DMS114 treated with DMSO at 0.1 percent for 48 hours (cell line): ENCODE measurements around the gene GDF11.

Source experiments
- DNase-seq: peaks from one replicate; lab custom pipeline; 2025; ENCODE audit not compliant: unreplicated experiment; lab: John Stamatoyannopoulos, UW

The GDF11 gene

DNA sequence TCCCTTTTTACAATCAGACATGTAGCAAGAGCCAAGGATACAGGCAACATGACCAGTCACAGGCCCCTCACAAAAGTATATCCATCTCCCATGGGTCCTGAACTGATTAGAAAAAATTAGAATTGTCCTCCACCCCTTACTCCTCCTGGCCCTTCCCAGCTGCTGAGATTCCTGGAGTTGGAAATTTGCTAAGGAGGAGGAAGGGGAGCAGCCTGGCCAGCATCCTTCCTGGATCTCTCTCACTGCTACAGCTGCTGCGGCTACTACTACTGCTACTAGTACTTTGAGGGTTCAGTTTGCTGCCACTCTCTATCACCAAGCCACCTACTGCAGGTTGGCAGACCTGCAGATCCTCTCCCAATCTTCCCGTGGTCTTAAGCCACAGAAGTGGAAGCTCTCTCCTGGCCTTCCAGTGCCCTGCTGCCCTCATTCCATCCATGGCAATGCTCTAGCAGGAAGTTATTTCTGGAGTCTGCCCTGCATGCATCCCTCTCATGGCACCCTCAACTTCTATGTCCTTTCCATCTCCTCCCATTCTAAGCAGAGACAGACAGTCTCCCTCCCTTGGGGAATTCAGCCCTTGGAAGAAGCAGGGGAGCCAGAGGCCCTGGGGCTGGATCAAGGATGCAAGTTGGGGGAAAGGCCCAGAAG lies 36.2 kb upstream of the GDF11 start:
- no peak for DNase-seq

DNA sequence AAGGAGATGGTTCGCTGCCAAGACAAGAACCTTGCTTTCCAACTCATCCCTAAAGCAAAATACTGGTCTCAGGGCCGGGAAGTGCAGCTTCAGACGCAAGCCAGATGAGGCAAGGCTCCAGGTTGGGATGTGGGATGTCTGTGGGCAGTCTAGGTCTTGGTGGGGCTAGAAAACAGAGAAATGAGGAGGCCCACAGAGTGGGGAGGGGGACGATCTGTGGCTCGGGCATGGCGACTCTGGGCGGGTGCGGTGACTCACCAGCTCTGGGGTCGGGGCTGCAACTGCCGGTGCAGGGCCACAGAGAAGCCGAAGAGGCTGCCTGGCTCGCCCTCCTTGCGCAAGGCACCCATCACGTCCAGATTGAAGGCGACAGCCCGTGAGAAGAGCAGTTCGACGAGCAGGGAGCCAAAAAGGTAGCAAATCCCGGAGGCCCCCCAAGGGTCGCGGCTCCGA lies 35.7 kb upstream of the GDF11 start:
- DNase-seq, result no peak

- peak; percentile 42 for DNase-seq
Measured at GRCh38 chr12:55707841-55708694, 34.9 kb upstream of the GDF11 start, which contains the start of gene ITGA7. ITGA7 (minus strand) TSS chr12:55707904; CDS start chr12:55707682, 222 bp downstream.

- no peak for DNase-seq
Measured at GRCh38 chr12:55708695-55709233, 34.2 kb upstream of the GDF11 start.

DNA sequence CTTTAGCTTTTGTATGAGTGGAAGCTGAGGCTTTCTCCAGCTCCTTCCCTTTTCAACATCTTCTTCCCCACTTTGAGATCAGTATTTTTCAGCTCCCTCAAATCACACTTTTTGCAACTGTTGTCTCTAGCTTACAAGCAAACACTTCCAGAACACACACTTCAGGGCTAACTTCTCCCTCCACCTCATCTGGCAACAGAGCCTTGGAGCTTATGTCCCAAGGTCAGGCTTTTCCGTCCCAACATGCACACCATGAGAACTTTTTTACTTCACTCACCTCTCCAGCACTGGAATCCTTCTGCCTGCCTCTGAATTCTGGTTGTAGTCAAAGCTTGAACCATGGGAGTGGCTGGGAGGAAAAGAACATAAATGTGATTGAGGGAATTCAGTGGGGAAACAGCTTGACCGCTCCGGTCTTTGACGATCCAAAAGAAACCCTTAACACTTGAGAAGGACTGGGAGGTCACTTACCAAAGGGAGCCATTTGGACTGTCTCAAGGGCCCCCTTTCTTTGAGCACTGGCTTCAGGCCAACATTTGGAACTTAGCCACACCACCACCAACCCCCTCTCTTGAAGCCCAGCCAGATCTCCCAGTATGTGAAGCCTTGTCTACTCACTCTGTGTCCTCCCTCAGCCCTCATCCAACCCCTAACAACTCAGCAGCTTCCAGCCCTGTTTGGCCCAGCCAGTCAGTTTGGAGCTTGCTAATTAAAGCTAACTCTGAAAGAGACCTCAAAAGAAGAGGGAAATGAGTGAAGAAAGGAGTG lies 31.0 kb upstream of the GDF11 start:
- DNase-seq, result no peak

- no peak for DNase-seq
Measured at GRCh38 chr12:55712700-55713415, 30.1 kb upstream of the GDF11 start.

DNA sequence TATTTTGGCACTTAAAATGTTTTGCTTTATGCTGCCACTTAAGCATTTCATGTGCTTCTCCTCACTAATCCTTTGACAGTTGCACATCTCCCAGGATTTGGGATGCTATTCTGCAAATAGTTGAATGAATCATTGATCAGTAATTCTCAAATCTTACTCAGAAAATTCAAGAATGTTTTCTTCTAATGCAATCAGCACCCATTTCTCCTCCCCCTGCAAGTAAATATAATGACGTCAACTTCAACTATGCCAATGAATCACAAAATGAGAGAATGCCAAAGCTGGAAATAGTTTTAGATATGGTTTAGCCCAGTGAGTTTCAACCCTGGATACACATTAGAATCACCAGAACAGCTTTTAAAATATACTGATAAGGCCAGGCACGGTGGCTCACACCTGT lies 29.2 kb upstream of the GDF11 start:
- no peak for DNase-seq

DNA sequence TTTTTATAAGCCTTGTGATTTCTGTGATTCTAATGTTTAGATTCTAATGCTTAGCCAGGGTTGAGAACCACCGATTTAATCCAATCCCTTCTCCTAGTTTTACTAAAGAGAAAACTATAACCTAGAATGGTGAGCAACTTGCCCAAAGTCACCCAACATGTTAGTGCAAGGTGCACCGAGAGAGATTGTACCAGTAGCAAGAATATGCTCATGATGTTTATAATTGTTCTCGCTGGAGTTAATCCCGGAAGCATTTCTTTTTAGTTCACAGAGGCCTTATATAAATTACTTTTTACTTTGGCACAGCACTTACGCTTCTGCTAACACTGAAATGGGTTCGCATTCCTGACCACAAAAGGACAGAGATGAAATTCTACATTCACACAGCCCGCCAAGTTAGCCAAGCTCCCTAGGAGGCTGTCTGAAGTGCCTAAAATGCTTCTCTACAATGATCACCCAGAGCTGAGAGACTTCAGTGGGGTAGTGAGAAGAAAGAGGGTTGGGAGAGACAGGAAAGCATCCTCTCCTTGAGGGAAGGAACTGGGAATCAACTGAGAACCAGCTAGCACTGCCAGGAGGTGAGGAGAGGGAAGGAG lies 27.7 kb upstream of the GDF11 start:
- DNase-seq, result no peak

DNA sequence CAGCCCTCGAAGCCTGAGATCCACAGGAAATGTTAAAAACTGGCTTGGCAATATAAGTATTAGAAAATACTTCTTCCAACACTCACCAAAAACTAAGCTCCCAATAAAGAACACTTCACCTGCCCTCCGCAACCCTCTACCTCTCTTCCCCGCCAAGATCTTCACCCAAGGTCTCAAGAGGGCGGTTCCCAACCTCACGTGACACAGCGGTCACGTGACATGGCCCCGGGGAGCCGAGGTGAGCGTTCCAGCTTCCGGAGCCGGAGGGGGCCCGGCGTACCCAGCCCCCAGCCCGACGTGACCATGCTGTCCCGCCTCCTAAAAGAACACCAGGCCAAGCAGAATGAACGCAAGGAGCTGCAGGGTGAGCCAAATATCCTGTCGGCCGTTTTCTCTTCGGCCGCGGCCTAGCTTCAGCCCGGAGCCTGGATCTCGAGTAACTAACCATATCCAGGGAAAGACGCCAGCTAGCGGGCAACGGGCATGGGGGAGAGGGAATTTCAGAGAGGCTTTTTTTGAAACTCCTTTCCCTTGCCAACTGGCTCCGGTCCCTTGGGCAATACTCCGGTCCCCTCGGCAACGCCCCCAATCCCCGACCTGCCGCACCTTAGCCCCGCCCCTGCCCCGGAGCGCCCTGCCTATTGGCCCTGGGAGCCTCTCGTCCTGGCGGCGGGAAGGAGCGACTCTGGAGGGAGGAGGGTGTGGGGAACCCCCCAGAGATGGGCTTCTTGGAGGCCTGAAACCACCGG lies 26.9 kb upstream of the GDF11 start, which contains the start of gene BLOC1S1:
TSS of gene BLOC1S1 (plus strand) at position 214 of the 749 bp plus-strand sequence. CDS start at position 220, 6 bp downstream.
- peak; percentile 87 for DNase-seq

DNA sequence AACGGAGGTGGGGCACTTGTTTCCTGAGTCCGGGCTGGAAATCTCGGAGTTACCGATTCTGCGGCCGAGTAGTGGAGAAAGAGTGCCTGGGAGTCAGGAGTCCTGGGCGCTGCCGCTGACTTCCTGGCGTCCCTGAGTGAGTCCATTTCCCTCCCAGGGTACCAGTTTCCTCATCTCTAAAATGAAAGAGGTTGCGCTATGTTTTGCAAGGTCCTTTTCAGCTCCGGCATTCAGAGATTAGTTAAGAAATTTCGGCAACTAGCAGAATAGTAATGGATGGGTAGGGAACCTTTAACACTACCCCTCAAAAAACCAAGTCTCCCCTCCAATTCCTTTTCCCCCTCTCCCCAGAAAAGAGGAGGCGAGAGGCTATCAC lies 26.4 kb upstream of the GDF11 start:
- no peak for DNase-seq

- no peak for DNase-seq
Measured at GRCh38 chr12:55717011-55718007, 25.6 kb upstream of the GDF11 start.

DNA sequence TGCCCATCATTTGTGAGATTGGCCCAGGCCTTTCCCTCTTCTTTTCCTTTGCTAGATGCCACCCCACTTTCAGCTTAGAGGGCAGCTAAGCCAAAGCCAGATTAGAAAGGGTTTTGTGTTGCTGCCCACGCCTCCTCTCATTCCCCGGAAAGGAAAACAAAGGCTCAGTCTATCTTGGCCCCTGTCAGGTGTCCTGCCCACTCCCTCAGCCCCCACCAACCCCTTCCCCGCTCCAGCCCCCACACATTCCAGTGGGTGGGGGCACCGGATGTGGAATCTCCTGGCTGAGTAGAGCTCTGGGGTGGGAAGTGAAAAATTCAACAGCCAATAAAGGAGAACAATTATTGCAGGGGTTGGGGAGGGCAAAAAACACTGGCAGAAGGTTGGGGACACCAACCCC lies 24.9 kb upstream of the GDF11 start:
- DNase-seq, result no peak

- no peak for DNase-seq
Measured at GRCh38 chr12:55718624-55719275, 24.2 kb upstream of the GDF11 start.

- no peak for DNase-seq
Measured at GRCh38 chr12:55719371-55719770, 23.6 kb upstream of the GDF11 start.

GRCh38 chr12:55720071-55720564 lies 22.8 kb upstream of the GDF11 start, which contains the start of gene RDH5:
RDH5 (plus strand) TSS chr12:55720393; CDS start chr12:55721185, 792 bp downstream.
- no peak for DNase-seq

GRCh38 chr12:55720894-55721444 lies 22.0 kb upstream of the GDF11 start:
- DNase-seq, result peak; percentile 15

DNA sequence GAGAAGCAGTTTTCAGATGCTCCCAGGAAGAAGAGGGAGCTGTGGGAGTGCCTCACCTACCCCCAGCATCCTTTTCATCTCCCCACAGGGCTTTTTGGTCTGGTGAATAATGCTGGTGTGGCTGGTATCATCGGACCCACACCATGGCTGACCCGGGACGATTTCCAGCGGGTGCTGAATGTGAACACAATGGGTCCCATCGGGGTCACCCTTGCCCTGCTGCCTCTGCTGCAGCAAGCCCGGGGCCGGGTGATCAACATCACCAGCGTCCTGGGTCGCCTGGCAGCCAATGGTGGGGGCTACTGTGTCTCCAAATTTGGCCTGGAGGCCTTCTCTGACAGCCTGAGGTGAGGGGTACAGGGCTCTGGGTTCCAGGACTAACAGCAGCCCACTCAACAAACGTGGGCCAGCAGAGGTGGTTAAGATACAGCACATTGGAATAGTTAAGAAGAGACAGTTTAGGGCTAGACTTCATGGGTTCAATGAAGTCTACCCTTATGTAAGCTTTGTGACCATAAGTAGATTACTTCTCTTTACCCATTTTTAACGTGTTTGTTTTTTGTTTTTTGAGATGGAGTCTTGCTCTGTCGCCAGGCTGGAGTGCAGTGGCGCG lies 21.2 kb upstream of the GDF11 start:
- DNase-seq, result no peak
